ENCODE measurements around the gene CDX2. TPM values are rescaled to one million over a fixed set of nuclear protein-coding genes. Genes with fewer than 3 reads are reported as not detected.
"Not testable (repeated sequence)": the region's sequence is repeated elsewhere in the genome, so short reads cannot be mapped to it uniquely, and the experiment has no call there.

The CDX2 gene
- total RNA-seq, 2 donors from 2014 or later, result 0.09 to 0.34 TPM

DNA sequence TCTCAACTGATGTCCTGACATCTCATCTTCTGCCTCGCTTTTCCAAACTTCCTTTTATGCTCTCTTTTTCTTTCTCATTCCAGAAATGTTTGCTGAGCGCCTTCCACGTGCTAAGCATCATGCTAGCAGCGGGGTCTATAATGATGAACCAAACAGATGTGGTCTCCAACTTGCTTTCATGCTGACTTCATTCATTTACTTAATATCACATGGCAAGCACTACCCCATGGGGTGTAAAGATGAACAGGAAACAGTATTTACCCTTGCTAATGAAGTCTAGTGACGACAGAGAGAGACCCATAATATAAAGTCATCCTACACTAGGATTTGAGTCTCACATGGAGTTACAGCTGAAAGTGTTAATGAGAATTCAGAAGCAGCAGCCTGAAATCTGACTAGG is 40.9 kb upstream of the CDX2 start:
- no peaks in the 10 kb centered on the region for H3K4me1 ChIP-seq (replicated peaks)
- TF ChIP-seq POLR2A (IDR thresholded peaks at IDR 0.05) (no peak), POLR2AphosphoS5 (IDR thresholded peaks at IDR 0.05) (no peak), CTCF (IDR thresholded peaks at IDR 0.05) (no peak)
- H3K27me3 ChIP-seq (replicated peaks; ENCODE audit: insufficient read depth), result no peaks in the 10 kb centered on the region
- no peaks in the 10 kb centered on the region for H3K9me3 ChIP-seq
- DNase-seq (ENCODE audit: low spot score), result no peak
- H3K27ac ChIP-seq, result no peak overlapping the region
- H3K4me3 ChIP-seq, result no peak overlapping the region
- H3K36me3 ChIP-seq, result no peaks in the 10 kb centered on the region
- 73% methylated on average over 5 of the region's 5 CpGs for WGBS
- intact Hi-C loops (cut with DNase I), result no loop called here

DNA sequence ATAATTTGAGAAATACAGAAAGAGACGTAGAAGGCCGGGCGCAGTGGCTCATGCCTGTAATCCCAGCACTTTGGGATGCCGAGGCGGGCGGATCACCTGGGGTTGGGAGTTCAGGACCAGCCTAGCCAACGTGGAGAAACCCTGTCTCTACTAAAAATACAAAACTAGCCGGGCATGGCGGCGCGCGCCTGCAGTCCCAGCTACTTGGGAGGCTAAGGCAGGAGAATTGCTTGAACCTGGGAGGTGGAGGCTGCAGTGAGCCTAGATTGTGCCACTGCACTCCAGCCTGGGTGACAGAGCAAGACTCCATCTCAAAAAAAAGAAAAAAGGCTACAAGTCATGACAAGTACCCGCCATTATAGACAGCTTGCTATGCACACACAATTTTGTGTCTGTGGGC is 35.9 kb upstream of the CDX2 start:
- intact Hi-C loops (cut with DNase I); DNase-seq (ENCODE audit: low spot score): not testable (repeated sequence)
- 96% methylated on average over 13 of the region's 13 CpGs for WGBS

DNA sequence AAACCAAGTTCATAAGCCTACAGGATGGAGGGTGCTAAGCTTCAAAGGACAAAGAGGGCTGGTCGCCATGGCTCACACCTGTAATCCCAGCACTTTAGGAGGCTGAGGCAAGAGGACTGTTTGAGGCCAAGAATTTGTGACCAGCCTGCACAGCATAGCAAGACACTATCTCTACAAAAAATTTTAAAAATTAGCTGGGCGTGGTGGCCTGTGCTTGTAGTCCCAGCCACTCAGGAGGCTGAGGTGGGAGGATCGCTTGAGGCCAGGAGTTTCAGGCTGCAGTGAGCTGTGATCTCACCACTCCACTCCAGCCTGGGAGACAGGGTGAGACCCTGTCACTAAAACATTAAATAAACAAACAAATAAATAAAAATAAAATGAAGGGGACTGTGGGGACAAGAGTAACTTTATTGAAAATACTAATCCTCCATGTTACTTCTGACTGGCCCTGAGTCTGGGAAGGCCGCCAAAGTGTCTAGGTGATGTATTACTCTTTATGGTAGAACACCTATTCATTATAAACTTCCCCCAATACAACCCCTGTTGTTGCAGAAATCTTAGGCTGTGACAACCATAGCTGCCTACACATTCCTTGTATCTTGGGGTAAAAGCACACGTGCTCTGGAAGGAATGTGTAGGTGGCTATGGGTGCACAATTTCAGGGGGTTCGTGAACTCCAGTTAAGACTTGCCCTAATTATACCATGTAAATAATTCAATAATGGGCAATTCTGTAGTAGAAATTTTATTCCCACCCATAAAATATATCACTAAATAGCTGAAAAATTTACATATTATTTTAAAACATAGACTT is 34.0 kb upstream of the CDX2 start:
- Histone ChIP-seq H3K36me3 (no peaks in the 10 kb centered on the region), H3K9me3 (no peaks in the 10 kb centered on the region), H3K27ac (no peak overlapping the region), H3K4me1 (replicated peaks) (no peaks in the 10 kb centered on the region), H3K4me3 (no peak overlapping the region), H3K27me3 (replicated peaks; ENCODE audit: insufficient read depth) (no peaks in the 10 kb centered on the region)
- no peak for DNase-seq (ENCODE audit: low spot score)
- intact Hi-C loops (cut with DNase I), result no loop called here
- TF ChIP-seq POLR2A (IDR thresholded peaks at IDR 0.05), result no peak
- no peak for TF ChIP-seq POLR2AphosphoS5 (IDR thresholded peaks at IDR 0.05)
- TF ChIP-seq CTCF (IDR thresholded peaks at IDR 0.05), result no peak
- WGBS, result 68% methylated on average over 6 of the region's 6 CpGs

More for the DNA sequence above, 35.9 kb upstream of the CDX2 start:
- H3K4me3 ChIP-seq; H3K4me1 ChIP-seq (replicated peaks); H3K27me3 ChIP-seq (replicated peaks; ENCODE audit: insufficient read depth); H3K36me3 ChIP-seq; H3K27ac ChIP-seq; H3K9me3 ChIP-seq: not testable (repeated sequence)

GRCh38 chr13:28001837-28002473 is 32.8 kb upstream of the CDX2 start:
- no peak for TF ChIP-seq CTCF (IDR thresholded peaks at IDR 0.05)
- Histone ChIP-seq H3K27me3 (replicated peaks; ENCODE audit: insufficient read depth) (no peaks in the 10 kb centered on the region), H3K4me3 (no peak overlapping the region), H3K4me1 (replicated peaks) (no peaks in the 10 kb centered on the region), H3K27ac (no peak overlapping the region), H3K36me3 (no peaks in the 10 kb centered on the region), H3K9me3 (no peaks in the 10 kb centered on the region)
- DNase-seq (ENCODE audit: low spot score), result no peak
- 76% methylated on average over 20 of the region's 20 CpGs for WGBS
- intact Hi-C loops (cut with DNase I), result no loop called here

GRCh38 chr13:28001049-28001448 is 31.9 kb upstream of the CDX2 start:
- no peak overlapping the region for H3K4me3 ChIP-seq
- no peaks in the 10 kb centered on the region for H3K9me3 ChIP-seq
- no peaks in the 10 kb centered on the region for H3K36me3 ChIP-seq
- no peaks in the 10 kb centered on the region for H3K27me3 ChIP-seq (replicated peaks; ENCODE audit: insufficient read depth)
- no peaks in the 10 kb centered on the region for H3K4me1 ChIP-seq (replicated peaks)
- DNase-seq (ENCODE audit: low spot score), result no peak
- intact Hi-C loops (cut with DNase I), result no loop called here
- no peak for TF ChIP-seq POLR2A (IDR thresholded peaks at IDR 0.05)
- no peak for TF ChIP-seq POLR2AphosphoS5 (IDR thresholded peaks at IDR 0.05)
- no peak for TF ChIP-seq CTCF (IDR thresholded peaks at IDR 0.05)
- H3K27ac ChIP-seq, result no peak overlapping the region
- WGBS, result 83% methylated on average over 7 of the region's 11 CpGs
